Naive B cell (primary cell): ENCODE results near the gene CCDC85C. TPM values are rescaled to one million over a fixed set of nuclear protein-coding genes. Genes with fewer than 3 reads are reported as not detected.

ENCODE experiments used
- ATAC-seq, 2 donors: fragments of 150-1000 bp; cut with Tn5 transposase; 2 replicates each; pipeline ENCODE4 v1.10.0; 2021; ENCODE audit warnings: low read depth in 2 of 2, mild to moderate bottlenecking in 2 of 2, moderate library complexity in 2 of 2
- DNase-seq: peaks from one replicate; pipeline ENCODE4 v3.0.0; 2022
- H3K27ac Mint-ChIP-seq, 6 donors: one replicate each; pipeline ENCODE4 v1.8.0; 2020 to 2022; ENCODE audit warnings: mild to moderate bottlenecking in 6 of 6, mixed read lengths in 6 of 6, moderate library complexity in 5 of 6, inconsistent platforms in 2 of 6
- H3K27me3 Mint-ChIP-seq, 3 donors: one replicate each; pipeline ENCODE4 v1.8.0; 2021 to 2022; ENCODE audit warnings: mixed read lengths in 3 of 3, mild to moderate bottlenecking in 1 of 3
- H3K36me3 Mint-ChIP-seq, 2 donors: one replicate each; pipeline ENCODE4 v1.8.0; 2020 to 2022; ENCODE audit warnings: mixed read lengths in 2 of 2, inconsistent platforms in 1 of 2, mild to moderate bottlenecking in 1 of 2
- H3K4me1 Mint-ChIP-seq, 3 donors: one replicate each; pipeline ENCODE4 v1.8.0; 2020 to 2022; ENCODE audit warnings: mixed read lengths in 3 of 3, inconsistent platforms in 1 of 3, mild to moderate bottlenecking in 1 of 3, moderate library complexity in 1 of 3
- H3K4me3 Mint-ChIP-seq, 8 donors: one replicate each; pipeline ENCODE4 v1.8.0; 2020 to 2022; ENCODE audit warnings: mild to moderate bottlenecking in 8 of 8, mixed read lengths in 8 of 8, moderate library complexity in 8 of 8, inconsistent platforms in 2 of 8
- H3K9me3 Mint-ChIP-seq, 7 donors: one replicate each; pipeline ENCODE4 v1.8.0; 2020 to 2022; ENCODE audit warnings: mixed read lengths in 7 of 7, mild to moderate bottlenecking in 5 of 7, inconsistent platforms in 2 of 7, moderate library complexity in 1 of 7
- polyA plus RNA-seq, 6 donors: library from polyadenylated mRNA; unstranded; fragments of 300-500 nt; fragmentation: Illumina TruSeq; gene quantifications; one replicate each; pipeline ENCODE4 v1.2.3, GENCODE V29; 2021; ENCODE audit warnings: low read depth in 6 of 6

The CCDC85C gene
- polyA plus RNA-seq, 6 donors from 2014 or later, result 0.05 to 0.28 (median 0.24) TPM

GRCh38 chr14:99507860-99508640 is 96.0 kb downstream of the CCDC85C start:
- no peak overlapping the region for H3K4me3 Mint-ChIP-seq
- H3K27ac Mint-ChIP-seq, result peak overlapping the region in 2 of 6 donors; percentile 15 to 33
- H3K36me3 Mint-ChIP-seq, result peaks cover 29 to 30% of the 10 kb centered on the region in 2 donors
- ATAC-seq, result no peak
- no peaks in the 10 kb centered on the region for H3K4me1 Mint-ChIP-seq
- H3K9me3 Mint-ChIP-seq, result no peaks in the 10 kb centered on the region
- DNase-seq, result no peak
- no peaks in the 10 kb centered on the region for H3K27me3 Mint-ChIP-seq

- Mint-ChIP-seq H3K36me3 (peaks cover 29 to 38% of the 10 kb centered on the region in 2 donors), H3K27me3 (no peaks in the 10 kb centered on the region), H3K27ac (no peak overlapping the region), H3K4me1 (no peaks in the 10 kb centered on the region), H3K4me3 (peak overlapping the region in 1 of 8 donors; percentile 19), H3K9me3 (no peaks in the 10 kb centered on the region)
- ATAC-seq (no peak), DNase-seq (no peak)
These were observed 97.7 kb downstream of the CCDC85C start for GRCh38 chr14:99506276-99506675.

GRCh38 chr14:99505089-99505488 is 98.9 kb downstream of the CCDC85C start:
- ATAC-seq (no peak), DNase-seq (no peak)
- Mint-ChIP-seq H3K9me3 (no peaks in the 10 kb centered on the region), H3K27me3 (no peaks in the 10 kb centered on the region), H3K36me3 (peaks cover 29 to 38% of the 10 kb centered on the region in 2 donors), H3K4me1 (no peaks in the 10 kb centered on the region), H3K27ac (peak overlapping the region in 3 of 6 donors; percentile 11 to 63 (median 14)), H3K4me3 (no peak overlapping the region)

- no peak overlapping the region for H3K4me3 Mint-ChIP-seq
- no peaks in the 10 kb centered on the region for H3K27me3 Mint-ChIP-seq
- DNase-seq (no peak), ATAC-seq (no peak)
- H3K27ac Mint-ChIP-seq, result no peak overlapping the region
- H3K4me1 Mint-ChIP-seq, result no peaks in the 10 kb centered on the region
- peaks cover 29 to 38% of the 10 kb centered on the region in 2 donors for H3K36me3 Mint-ChIP-seq
- H3K9me3 Mint-ChIP-seq, result no peaks in the 10 kb centered on the region
These were observed 100.1 kb downstream of the CCDC85C start for GRCh38 chr14:99503848-99504453.

GRCh38 chr14:99502989-99503421 is 101.0 kb downstream of the CCDC85C start:
- H3K4me1 Mint-ChIP-seq, result no peaks in the 10 kb centered on the region
- DNase-seq (no peak), ATAC-seq (no peak)
- H3K4me3 Mint-ChIP-seq, result no peak overlapping the region
- no peaks in the 10 kb centered on the region for H3K27me3 Mint-ChIP-seq
- H3K36me3 Mint-ChIP-seq, result peaks cover 20 to 38% of the 10 kb centered on the region in 2 donors
- H3K27ac Mint-ChIP-seq, result peak overlapping the region in 1 of 6 donors; percentile 77
- no peaks in the 10 kb centered on the region for H3K9me3 Mint-ChIP-seq

- H3K36me3 Mint-ChIP-seq, result peaks cover 28% of the 10 kb centered on the region in 2 donors
- no peaks in the 10 kb centered on the region for H3K9me3 Mint-ChIP-seq
- H3K4me3 Mint-ChIP-seq, result no peak overlapping the region
- no peak for ATAC-seq
- no peak for DNase-seq
- no peaks in the 10 kb centered on the region for H3K27me3 Mint-ChIP-seq
- peaks cover 2 to 11% (median 5%) of the 10 kb centered on the region in 3 donors for H3K4me1 Mint-ChIP-seq
- H3K27ac Mint-ChIP-seq, result no peak overlapping the region
These were observed 106.1 kb downstream of the CCDC85C start for GRCh38 chr14:99497894-99498293.

GRCh38 chr14:99497341-99497740 is 106.7 kb downstream of the CCDC85C start:
- Mint-ChIP-seq H3K36me3 (peaks cover 25 to 28% of the 10 kb centered on the region in 2 donors), H3K27ac (no peak overlapping the region)
- DNase-seq, result no peak

GRCh38 chr14:99484106-99484505 is 119.9 kb downstream of the CCDC85C start:
- no peaks in the 10 kb centered on the region for H3K9me3 Mint-ChIP-seq
- H3K27ac Mint-ChIP-seq, result no peak overlapping the region
- H3K4me1 Mint-ChIP-seq, result peaks cover 50 to 65% (median 56%) of the 10 kb centered on the region in 3 donors
- ATAC-seq (no peak), DNase-seq (no peak)
- H3K36me3 Mint-ChIP-seq, result no peaks in the 10 kb centered on the region
- no peaks in the 10 kb centered on the region for H3K27me3 Mint-ChIP-seq
- peak overlapping the region in 1 of 8 donors; percentile 99 for H3K4me3 Mint-ChIP-seq

More at GRCh38 chr14:99497341-99497740, 106.7 kb downstream of the CCDC85C start:
- H3K27me3 Mint-ChIP-seq, result no peaks in the 10 kb centered on the region
- no peaks in the 10 kb centered on the region for H3K9me3 Mint-ChIP-seq
- H3K4me3 Mint-ChIP-seq, result no peak overlapping the region
- H3K4me1 Mint-ChIP-seq, result peaks cover 5 to 11% (median 5%) of the 10 kb centered on the region in 3 donors
- ATAC-seq, result no peak

- Mint-ChIP-seq H3K36me3 (no peaks in the 10 kb centered on the region), H3K4me1 (peaks cover 59 to 72% (median 59%) of the 10 kb centered on the region in 3 donors), H3K9me3 (no peaks in the 10 kb centered on the region), H3K4me3 (peak overlapping the region; percentile 96 to 100 (median 99)), H3K27me3 (no peaks in the 10 kb centered on the region), H3K27ac (peak overlapping the region; percentile 94 to 100 (median 98))
- ATAC-seq, result no peak
- no peak for DNase-seq
These were observed 122.3 kb downstream of the CCDC85C start for GRCh38 chr14:99481745-99482099.

- DNase-seq (peak; percentile 100), ATAC-seq (peak; percentile 81 to 82)
- H3K36me3 Mint-ChIP-seq, result no peaks in the 10 kb centered on the region
- H3K27ac Mint-ChIP-seq, result peak within 1 kb of the TSS; percentile 94 to 100 (median 98)
- peaks cover 53 to 66% (median 54%) of the 10 kb centered on the region in 3 donors for H3K4me1 Mint-ChIP-seq
- H3K27me3 Mint-ChIP-seq, result no peaks in the 10 kb centered on the region
- H3K9me3 Mint-ChIP-seq, result no peaks in the 10 kb centered on the region
- H3K4me3 Mint-ChIP-seq, result peak within 1 kb of the TSS; percentile 96 to 100 (median 99)
These were observed 122.9 kb downstream of the CCDC85C start, which contains the start of gene CCNK for GRCh38 chr14:99480917-99481744. Gene CCNK (plus strand): TSS chr14:99481409. CDS start chr14:99492678, 11,269 bp downstream.

GRCh38 chr14:99479906-99480869 is 123.8 kb downstream of the CCDC85C start, which contains the start of gene SETD3:
Gene SETD3 (minus strand): TSS chr14:99480859. CDS start chr14:99465805, 15,054 bp downstream.
- peaks cover 48 to 62% (median 48%) of the 10 kb centered on the region in 3 donors for H3K4me1 Mint-ChIP-seq
- no peak for ATAC-seq
- peak within 1 kb of the TSS; percentile 94 to 100 (median 98) for H3K27ac Mint-ChIP-seq

More at GRCh38 chr14:99479906-99480869, 123.8 kb downstream of the CCDC85C start, which contains the start of gene SETD3:
- Mint-ChIP-seq H3K27me3 (no peaks in the 10 kb centered on the region), H3K36me3 (no peaks in the 10 kb centered on the region), H3K4me3 (peak within 1 kb of the TSS; percentile 96 to 100 (median 99)), H3K9me3 (no peaks in the 10 kb centered on the region)
- DNase-seq, result peak; percentile 25
